PC-9 (cell line): ENCODE results near the gene TOP1. TPM values are rescaled to one million over a fixed set of nuclear protein-coding genes. Genes with fewer than 3 reads are reported as not detected.

Experiments
- BruUV-seq: library from RNA; stranded (reverse); fragments of 400-500 nt; replicated peaks from 2 replicates; lab custom pipeline; 2021; lab: Mats Ljungman, UMichigan
- CTCF ChIA-PET: fragments of 300-600 bp; sonication (Branson Sonifier 250); formaldehyde crosslinking; loops from one replicate; lab custom pipeline; 2022; ENCODE audit warnings: antibody characterized with exemption; lab: Charles Lee
- POLR2A ChIA-PET: fragments of 300-600 bp; sonication (Branson Sonifier 250); formaldehyde crosslinking; loops from one replicate; lab custom pipeline; 2022; ENCODE audit warnings: antibody characterized with exemption; ENCODE audit not compliant: unreplicated experiment; lab: Charles Lee
- DNase-seq, 2 experiments: peaks; one replicate each; pipeline versions ENCODE4 v3.0.0 to v3.0.0-alpha.2; 2015 to 2022; ENCODE audit warnings: mixed read lengths in 1 of 2
- H2AFZ ChIP-seq: fragments of 200-600 bp; sonication (generic); 2 replicates; pipeline ENCODE4 v1.8.1; 2017; ENCODE audit warnings: antibody characterized with exemption
- H3F3A ChIP-seq: fragments of 200-600 bp; sonication (generic); 2 replicates; pipeline ENCODE4 v1.8.1; 2017; ENCODE audit warnings: antibody characterized with exemption, mild to moderate bottlenecking, low read depth; ENCODE audit not compliant: insufficient read depth
- H3K27ac ChIP-seq: fragments of 200-600 bp; sonication (generic); 2 replicates; pipeline ENCODE4 v1.6.1; 2016; ENCODE audit warnings: mixed run types
- H3K27me3 ChIP-seq: fragments of 200-600 bp; sonication (generic); 2 replicates; pipeline ENCODE4 v1.6.1; 2016; ENCODE audit warnings: low read depth, mixed run types; ENCODE audit not compliant: insufficient read depth
- H3K36me3 ChIP-seq: fragments of 200-600 bp; sonication (generic); 2 replicates; pipeline ENCODE4 v1.6.1; 2016; ENCODE audit warnings: low read depth, mixed run types
- H3K4me1 ChIP-seq: fragments of 200-600 bp; sonication (generic); replicated peaks from 2 replicates; pipeline ENCODE4 v1.6.1; 2016; ENCODE audit warnings: mixed run types; ENCODE audit not compliant: insufficient read depth
- H3K4me2 ChIP-seq: fragments of 200-600 bp; sonication (generic); 2 replicates; pipeline ENCODE4 v1.6.1; 2017; ENCODE audit warnings: mixed run types
- H3K4me3 ChIP-seq: fragments of 200-600 bp; sonication (generic); 2 replicates; pipeline ENCODE4 v1.6.1; 2016; ENCODE audit warnings: mixed run types
- H3K79me2 ChIP-seq: fragments of 200-600 bp; sonication (generic); 2 replicates; pipeline ENCODE4 v1.6.1; 2017; ENCODE audit warnings: low read depth, mixed run types
- H3K9me2 ChIP-seq: fragments of 200-600 bp; sonication (generic); 2 replicates; pipeline ENCODE4 v1.8.1; 2017; ENCODE audit warnings: mild to moderate bottlenecking; ENCODE audit not compliant: insufficient read depth
- H3K9me3 ChIP-seq: fragments of 200-600 bp; sonication (generic); 2 replicates; pipeline ENCODE4 v1.8.1; 2016; ENCODE audit warnings: low read depth; ENCODE audit not compliant: insufficient read depth
- H4K20me1 ChIP-seq: fragments of 200-600 bp; sonication (generic); 2 replicates; pipeline ENCODE4 v1.8.1; 2017; ENCODE audit not compliant: insufficient read depth
- EZH2 ChIP-seq: fragments of 200-600 bp; sonication (generic); IDR thresholded peaks from 2 replicates; pipeline ENCODE4 v1.8.0; 2017; ENCODE audit warnings: antibody characterized with exemption, low read depth
- intact Hi-C: fragments of 100-400 bp; cut with micrococcal nuclease; formaldehyde crosslinking; loops from one replicate; pipeline ENCODE4 v1.10.0; 2022; ENCODE audit not compliant: unreplicated experiment
- total RNA-seq: library from RNA; stranded (reverse); gene quantifications from 2 replicates; pipeline ENCODE4 v1.2.3, GENCODE V29; 2021
- TF ChIP-seq, protein P1 (sequence below): fragments of 200-600 bp; sonication (generic); conservative IDR thresholded peaks from 2 replicates; pipeline ENCODE4 v1.6.1; 2017; ENCODE audit warnings: mixed run types, antibody characterized with exemption, mild to moderate bottlenecking, moderate library complexity

Gene TOP1
- total RNA-seq, 1 experiment from 2014 or later, result 55.8 TPM

DNA sequence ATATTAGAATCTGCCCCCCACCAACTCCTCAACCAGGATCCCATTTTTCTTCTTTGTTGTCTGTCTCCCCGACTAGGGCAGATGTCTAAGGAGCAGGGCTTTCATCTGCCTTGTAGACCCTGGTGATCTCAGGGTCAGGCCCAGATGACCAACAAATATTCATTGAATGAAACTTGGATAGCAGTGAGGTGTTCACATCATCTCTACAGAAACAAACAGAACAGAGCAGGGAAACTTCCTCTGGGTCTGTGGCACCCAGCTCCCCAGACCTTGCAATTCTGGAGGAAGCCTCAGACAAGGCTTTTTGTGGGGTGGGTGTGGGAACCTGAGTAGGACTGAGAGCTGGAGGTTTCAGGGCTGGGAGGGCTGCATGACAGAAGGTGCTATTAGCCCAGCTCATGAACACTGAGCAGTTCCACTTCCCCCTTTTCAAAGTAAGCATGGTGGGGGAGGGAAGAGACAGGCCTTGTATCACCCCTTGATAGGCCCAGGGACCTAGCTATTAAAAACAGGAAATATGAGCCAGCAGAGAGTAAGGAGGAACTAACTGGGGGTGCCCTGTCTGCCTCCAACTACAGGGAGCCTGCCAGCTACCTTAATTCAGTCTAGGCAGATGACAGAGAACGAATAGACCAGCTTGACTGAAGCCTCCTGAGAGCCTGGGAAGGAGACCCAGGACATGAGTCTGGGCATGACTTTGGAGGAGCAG is 37.3 kb upstream of the TOP1 start:
- no peak overlapping the region for H3K27ac ChIP-seq
- ChIA-PET POLR2A (interaction anchor here (0.5 to 0.7 kb wide), 4 partner anchors 25 to 255 kb away, joined by 3 to 18 read pairs (median 6); no protein-coding TSS in a partner anchor), CTCF (interaction anchor here (0.5 to 2.1 kb wide), 26 partner anchors 11 to 627 kb away, joined by 3 to 27 read pairs (median 4); partner anchors contain the start of genes CHD6 and TOP1)
- no peaks in the 10 kb centered on the region for H3K9me3 ChIP-seq
- no peak overlapping the region for H3K4me3 ChIP-seq
- no peaks in the 10 kb centered on the region; the same call in 1 of the 2 replicates for H3F3A ChIP-seq
- intact Hi-C loops, result loop anchor here (5.0 kb wide), 1 partner anchor 36 kb away; the partner anchor contains the start of gene TOP1
- H3K27me3 ChIP-seq, result no peaks in the 10 kb centered on the region
- no peak for DNase-seq
- no peak overlapping the region for H3K4me2 ChIP-seq
- H2AFZ ChIP-seq, result no peak overlapping the region
- H4K20me1 ChIP-seq, result no peaks in the 10 kb centered on the region
- TF ChIP-seq, protein P1, sequence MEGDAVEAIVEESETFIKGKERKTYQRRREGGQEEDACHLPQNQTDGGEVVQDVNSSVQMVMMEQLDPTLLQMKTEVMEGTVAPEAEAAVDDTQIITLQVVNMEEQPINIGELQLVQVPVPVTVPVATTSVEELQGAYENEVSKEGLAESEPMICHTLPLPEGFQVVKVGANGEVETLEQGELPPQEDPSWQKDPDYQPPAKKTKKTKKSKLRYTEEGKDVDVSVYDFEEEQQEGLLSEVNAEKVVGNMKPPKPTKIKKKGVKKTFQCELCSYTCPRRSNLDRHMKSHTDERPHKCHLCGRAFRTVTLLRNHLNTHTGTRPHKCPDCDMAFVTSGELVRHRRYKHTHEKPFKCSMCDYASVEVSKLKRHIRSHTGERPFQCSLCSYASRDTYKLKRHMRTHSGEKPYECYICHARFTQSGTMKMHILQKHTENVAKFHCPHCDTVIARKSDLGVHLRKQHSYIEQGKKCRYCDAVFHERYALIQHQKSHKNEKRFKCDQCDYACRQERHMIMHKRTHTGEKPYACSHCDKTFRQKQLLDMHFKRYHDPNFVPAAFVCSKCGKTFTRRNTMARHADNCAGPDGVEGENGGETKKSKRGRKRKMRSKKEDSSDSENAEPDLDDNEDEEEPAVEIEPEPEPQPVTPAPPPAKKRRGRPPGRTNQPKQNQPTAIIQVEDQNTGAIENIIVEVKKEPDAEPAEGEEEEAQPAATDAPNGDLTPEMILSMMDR, result no peak
- no peak for TF ChIP-seq EZH2
- no TSS peak for BruUV-seq
- H3K4me1 ChIP-seq, result 0 out of 2 replicates have a peak, but pooled peaks cover 9% of the 10 kb centered on the region
- no peaks in the 10 kb centered on the region for H3K36me3 ChIP-seq
- no peaks in the 10 kb centered on the region for H3K9me2 ChIP-seq
- no peaks in the 10 kb centered on the region for H3K79me2 ChIP-seq

DNA sequence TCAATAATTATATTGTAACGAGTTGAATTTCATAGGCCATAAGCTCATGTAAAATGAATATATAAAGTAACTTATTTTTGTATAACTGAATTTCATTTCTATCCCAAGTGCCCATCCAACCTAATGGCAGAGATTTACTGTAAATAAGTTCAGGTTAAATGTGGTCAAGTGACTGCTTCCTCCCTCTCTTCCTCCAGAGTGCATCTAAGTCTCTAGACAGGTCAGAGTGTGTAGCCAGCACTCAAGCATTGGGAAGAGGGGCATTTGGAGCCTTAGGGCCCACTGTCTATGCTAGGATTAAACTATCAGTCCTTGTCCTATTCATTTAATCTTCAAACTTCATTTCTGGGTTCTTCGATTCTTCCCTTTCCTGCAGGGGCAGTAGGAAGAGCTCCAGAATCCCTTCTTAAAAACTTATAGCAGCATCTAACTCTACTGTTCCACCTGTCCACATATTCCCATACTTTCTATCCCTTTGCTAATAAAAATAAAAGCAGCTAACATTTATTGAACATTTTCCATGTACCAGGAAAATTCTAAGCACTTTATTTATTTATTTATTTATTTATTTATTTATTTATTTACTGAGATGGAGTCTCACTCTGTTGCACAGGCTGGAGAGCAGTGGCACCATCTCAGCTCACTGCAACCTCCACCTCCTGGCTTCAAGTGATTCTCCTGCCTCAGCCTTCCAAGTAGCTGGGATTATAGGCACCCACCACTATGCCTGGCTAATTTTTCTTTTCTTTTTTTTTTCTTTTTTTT is 36.1 kb upstream of the TOP1 start:
- Histone ChIP-seq H3K4me3 (no peak overlapping the region), H2AFZ (no peak overlapping the region), H4K20me1 (no peaks in the 10 kb centered on the region), H3F3A (no peaks in the 10 kb centered on the region; the same call in 1 of the 2 replicates), H3K4me1 (0 out of 2 replicates have a peak, but pooled peaks cover 9% of the 10 kb centered on the region), H3K9me3 (no peaks in the 10 kb centered on the region), H3K36me3 (no peaks in the 10 kb centered on the region), H3K9me2 (no peaks in the 10 kb centered on the region), H3K27ac (no peak overlapping the region), H3K27me3 (no peaks in the 10 kb centered on the region), H3K79me2 (no peaks in the 10 kb centered on the region), H3K4me2 (no peak overlapping the region)
- intact Hi-C loops, result loop anchor here (5.0 kb wide), 1 partner anchor 35 kb away; the partner anchor contains the start of gene TOP1
- TF ChIP-seq, protein P1, result no peak
- TF ChIP-seq EZH2, result no peak
- BruUV-seq, result no TSS peak
- POLR2A ChIA-PET, result interaction anchor here (0.7 kb wide), 2 partner anchors 16 to 45 kb away, joined by 3 to 8 read pairs; no protein-coding TSS in a partner anchor
- DNase-seq, result no peak
- CTCF ChIA-PET, result interaction anchor here (0.6 to 2.0 kb wide), 8 partner anchors 9 to 104 kb away, joined by 3 to 7 read pairs (median 4); no protein-coding TSS in a partner anchor
